NCI-H2029 treated with DMSO at 0.1 percent for 48 hours (cell line): ENCODE results near the gene RARRES1.

ENCODE experiments used
- DNase-seq: peaks from one replicate; lab custom pipeline; 2025; lab: John Stamatoyannopoulos, UW

RARRES1 gene

DNA sequence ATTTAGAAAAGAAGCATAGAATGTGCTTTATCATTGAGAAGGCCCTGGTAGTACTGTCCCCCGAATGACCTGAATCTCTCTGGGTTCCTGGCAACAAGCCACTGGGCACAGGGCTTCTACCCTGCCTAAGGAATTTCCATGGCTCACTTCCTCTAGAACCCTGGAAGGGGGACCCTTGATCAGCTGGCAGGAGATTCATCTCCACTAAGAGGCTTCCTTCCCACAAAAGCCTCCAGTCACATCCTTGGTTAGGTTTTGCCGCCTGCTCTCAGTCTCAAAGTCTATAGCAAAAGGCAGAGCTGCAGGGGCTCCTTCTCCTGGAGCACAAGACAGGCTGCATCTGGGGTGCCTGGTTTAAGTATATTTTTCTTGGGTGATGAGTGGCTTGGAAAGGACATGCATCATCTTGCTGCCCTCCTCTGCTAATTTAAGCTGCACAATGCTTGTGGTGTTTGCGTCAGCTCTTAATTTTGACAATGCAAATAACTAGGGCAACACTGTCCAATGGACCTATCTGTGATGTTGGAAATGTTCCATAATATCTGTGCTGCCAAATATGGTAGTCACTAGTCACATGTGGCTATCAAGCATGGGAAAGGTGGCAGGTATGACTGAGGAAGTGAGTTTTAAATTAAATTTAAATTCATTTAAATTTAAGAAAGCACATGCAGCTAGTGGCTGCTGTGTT, 33.4 kb upstream of the RARRES1 start:
- no peak for DNase-seq

DNA sequence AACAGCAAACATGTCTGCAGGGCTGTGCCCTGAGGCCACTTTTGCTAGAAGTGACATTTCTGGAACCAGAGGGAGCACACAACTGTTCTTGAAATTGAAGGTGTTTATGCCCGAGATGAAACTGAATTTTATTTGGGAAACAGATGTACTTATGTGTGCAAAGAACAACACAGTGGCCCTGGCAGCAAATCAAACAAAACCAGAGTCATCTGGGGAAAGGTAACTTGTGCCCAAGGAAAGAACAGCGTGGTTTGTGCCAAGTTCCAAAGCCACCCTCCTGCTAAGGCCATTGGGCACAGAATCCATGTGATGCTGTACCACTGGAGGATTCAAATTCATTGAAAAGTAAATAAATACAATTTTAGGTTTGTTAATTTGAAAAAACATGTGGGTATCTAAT, 31.2 kb upstream of the RARRES1 start:
- DNase-seq, result no peak

DNA sequence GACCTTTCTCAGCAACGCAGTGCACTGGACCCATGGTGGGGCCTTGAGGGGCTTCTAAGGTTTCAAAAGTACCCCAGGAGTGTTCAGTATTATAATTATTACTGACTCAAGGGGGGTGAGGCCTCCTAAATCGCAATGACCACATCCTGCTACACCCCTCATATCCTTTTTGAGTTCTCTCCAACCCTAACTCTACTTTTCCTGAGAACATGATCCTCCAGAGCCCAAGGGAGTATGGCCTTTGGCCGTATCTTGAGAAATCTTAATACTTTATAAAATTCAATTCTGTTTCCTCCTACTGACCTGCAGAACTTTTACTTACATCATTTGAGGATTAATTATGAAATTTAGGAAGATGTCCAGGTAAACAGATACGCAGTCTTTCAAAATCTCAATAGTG, 30.4 kb upstream of the RARRES1 start:
- no peak for DNase-seq

DNA sequence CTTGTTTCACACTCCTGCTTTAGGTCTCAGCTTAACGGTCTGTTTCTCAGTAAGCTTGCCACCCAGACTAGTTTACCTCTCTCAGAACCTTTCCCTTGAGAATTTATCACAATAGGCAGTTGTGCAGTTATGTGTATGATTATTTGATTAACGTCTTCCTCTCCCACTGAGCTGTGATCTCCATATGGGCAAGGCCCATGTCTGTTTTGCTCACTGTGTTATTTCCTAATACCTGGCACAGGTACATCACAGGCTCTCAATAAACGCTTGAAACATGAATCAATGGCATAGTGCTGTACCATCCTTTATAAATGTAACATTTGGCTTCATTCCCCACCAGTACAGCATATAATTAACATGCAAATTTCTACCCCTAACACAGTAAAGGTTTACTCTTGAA, 29.1 kb upstream of the RARRES1 start:
- no peak for DNase-seq

DNA sequence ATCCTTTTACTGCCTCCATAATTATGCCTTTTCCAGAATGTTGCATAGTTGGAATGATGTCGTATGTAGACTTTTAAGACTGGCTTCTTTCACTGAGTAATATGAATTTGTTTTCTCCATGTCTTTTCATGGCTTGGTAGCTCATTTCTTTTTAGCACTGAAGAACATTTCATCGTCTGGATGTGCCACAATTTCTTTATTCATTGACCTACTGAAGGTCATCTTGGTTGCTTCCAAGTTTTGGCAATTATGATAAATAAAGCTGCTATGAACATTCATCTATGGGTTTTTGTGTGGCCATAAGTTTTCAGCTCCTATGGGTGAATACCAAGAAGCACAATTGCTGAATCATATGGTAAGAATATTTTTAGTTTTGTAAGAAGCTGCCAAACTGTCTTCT, 23.2 kb upstream of the RARRES1 start:
- DNase-seq, result no peak

DNA sequence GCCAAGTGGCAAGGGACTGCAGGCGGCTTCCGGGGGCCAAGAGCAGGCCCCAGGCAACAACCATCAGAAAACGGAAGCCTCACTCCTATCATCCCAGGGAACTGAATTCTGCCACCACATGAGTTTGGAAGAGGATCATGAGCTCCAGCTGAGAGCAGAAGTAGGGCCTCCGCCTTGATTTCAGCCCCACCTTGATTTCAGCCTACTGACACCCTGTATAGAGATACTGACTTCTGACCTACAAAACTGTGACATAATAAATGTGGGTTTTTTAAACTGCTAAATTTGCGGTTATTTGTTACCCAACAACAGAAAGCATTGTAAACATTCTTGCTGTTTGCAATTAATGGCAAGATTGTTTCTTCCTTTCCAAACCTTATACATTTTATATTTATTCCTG, 21.6 kb upstream of the RARRES1 start:
- DNase-seq, result no peak

DNA sequence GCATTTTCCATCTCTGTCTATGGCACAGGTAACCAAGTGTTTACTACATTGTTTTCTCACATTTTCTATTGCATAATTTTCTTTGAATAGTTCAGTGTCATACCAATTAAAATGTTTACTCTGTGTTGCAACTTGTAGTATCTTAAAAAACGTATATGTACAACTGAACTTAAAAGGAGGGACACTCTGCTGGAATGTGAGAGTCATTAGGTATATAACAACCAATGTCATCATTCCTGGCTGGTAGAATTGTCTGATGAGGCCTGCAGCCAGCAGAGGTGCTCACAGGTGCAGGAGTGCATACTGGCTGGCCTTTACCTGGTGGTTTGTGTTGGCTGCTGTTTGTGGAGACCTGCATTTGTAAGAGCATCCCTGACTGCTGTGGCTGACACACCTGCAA, 19.1 kb upstream of the RARRES1 start:
- DNase-seq, result no peak

DNA sequence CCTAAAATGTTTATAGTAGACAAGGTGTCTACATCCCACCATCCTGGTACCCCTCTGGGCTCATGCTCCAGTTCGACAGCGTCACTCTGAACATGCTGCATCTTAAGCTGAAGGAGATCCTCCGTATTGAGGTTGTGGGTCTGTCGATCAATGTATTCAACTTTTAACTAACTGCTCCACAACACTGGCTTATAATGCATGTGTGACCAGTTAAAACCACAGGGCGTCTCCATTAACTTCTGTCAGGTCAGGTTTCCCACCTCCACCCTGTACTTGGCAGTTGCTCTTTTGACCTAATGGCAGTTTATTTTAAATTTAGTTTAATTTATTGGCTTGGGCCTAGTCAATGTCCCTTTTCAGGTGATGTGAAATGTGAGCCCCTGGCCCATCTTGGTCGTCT, 17.8 kb upstream of the RARRES1 start:
- DNase-seq, result no peak

DNA sequence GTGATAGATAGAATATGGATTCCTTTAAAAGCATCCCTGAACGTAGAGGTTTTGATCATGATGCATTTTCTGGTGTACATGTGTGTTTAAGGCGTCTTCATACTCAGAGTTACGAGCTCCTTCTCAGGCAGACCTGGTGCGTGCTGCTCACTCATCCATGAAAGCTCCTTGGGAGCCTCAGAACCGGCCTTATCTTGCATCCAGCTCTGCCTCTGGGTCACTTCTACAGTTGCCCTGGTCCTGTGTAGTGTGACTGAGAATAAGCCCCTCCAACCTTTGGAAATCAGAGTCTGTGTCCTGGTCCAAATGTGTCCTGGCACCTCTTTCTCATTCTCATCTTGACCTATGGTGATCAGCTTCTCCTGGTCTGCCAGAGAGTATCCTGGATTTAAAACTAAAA, 17.3 kb upstream of the RARRES1 start:
- DNase-seq, result no peak

DNA sequence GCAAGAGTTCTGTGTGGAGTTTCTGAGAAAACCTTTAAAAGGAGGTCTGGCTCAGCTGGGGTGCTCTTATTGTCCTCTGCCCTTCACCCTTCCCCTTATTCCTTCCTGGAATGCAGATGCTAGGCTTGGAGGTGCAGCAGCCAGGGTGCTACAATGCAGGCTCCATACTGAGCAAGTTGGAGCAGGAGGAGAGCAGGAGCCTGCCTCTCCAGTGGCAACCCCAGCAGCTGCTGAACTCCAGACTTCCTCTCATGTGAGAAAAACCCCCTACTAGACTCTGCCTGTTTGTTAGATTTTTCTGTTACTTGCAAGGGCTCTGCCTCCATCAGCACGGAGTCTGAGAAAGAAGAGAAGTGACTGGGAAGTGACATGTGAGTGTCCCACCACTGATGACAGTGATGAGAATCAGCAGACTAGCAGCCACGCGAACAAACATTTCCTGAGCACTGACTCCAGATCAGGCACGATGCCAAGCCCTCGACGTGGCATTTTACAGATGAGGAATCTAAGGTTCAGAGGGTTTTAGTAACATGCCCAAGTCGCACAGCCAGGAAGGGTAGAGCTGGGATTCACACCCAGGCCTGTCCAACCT, 16.1 kb upstream of the RARRES1 start:
- DNase-seq, result no peak

DNA sequence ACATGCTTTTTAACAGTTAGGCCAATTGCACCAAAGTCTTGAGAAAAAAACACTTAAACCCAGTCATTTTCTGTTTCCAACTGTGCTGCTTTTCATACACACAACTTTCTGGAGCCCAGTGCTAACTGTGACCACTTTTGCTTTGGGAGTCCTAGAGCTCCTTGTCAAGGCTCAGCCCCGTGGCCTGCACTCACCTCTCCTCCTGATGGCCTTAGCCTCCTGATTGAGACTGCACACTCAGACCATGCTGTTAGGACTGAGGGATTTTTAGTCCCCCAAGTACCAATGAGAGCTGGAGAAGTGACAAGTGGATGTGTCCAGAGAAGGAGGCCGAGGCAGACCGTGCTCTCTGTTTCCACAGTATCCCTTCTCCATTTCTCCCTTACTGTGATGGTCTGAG, 15.2 kb upstream of the RARRES1 start:
- no peak for DNase-seq

DNA sequence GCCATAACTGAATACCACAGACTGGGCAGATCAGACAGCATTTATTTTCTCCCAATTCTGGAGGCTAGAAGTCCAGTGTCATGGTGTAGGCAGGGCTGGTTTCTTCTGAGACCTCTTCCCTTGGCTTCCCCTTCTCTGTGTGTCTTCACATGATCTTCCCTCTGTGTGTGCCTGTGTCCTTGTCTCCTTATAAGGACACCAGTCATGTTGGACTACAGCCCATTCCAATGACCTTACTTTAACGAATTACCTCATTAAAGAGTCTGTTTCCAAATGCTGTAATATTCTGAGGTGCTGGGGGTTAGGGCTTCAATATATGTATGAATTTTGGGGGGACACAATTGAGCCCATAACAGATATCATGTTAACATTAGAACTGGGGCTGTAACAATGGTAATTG, 13.3 kb upstream of the RARRES1 start:
- DNase-seq, result no peak

DNA sequence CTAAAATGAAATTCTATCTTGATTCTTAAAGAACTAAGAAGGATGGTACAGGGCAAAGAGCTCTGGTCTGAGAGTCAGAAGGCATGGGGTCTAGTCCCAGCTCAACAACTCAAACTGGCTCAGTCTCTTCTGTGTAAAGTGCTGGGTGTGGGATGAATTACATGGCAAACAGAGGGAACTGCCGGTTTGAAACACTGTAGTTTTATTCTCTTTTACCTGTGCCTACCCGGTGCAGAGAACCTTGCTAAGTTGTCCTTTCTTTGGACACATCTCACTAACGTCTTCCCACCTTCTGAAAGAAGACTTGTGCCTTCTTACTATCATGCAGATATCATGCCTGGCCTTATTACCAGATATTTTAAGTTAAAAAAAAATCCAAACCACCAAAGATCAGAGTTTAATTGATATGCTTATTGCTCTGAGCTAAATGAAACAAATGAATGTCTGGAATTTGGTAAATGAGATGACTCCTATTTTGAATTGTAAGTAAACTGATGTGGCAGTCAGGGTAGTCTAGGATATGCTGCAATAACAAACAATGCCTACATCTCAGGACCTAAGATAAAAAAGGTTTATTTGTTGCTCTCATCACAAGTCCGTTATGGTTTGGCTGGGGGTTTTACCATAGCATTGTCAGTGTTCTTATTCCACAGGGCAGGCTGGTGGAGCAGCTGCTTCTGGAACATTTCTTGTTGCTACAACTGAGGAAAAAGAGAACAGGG, 12.5 kb upstream of the RARRES1 start:
- DNase-seq, result no peak

DNA sequence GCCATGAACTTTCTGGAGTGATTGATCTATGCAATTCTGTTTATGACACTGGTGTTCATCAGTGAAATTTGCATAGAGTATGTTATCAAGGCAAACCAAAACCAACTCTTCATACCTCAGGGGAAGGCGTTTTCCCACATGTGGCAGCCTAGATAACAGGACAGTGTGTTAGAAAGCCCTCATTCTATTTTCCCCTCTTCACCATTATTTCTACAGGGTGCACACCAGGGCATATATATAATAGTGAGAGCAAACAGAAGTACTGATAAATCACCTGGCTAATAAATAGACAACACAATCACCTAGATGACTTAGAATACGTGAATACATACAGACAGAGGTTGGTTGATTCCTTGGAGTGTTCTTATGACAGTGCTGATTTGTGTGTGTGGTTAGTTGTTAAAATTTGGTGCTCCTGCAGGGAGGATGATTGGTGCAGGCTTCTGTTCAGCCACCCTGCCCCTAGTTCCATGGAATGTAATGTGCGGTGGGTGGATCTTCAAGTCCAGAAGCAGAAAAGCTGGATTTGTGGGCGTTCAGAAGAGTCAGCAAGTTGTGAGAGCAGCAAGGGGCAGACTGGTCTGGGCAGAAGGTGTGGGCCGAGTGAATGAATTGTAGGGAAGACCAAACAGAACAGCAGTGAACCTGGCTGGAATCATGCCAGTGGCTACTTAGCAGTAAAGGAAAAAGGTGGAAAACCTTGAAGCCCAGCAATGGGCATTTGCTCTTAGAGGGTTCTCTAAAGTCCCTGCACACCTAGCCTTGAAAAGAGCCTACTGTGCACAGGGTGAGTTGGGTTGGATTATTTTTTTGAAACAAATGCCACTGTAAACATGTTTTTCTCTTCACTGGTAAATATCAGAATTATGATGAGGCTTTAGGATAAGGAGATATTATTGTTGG, 11.7 kb upstream of the RARRES1 start:
- no peak for DNase-seq

DNA sequence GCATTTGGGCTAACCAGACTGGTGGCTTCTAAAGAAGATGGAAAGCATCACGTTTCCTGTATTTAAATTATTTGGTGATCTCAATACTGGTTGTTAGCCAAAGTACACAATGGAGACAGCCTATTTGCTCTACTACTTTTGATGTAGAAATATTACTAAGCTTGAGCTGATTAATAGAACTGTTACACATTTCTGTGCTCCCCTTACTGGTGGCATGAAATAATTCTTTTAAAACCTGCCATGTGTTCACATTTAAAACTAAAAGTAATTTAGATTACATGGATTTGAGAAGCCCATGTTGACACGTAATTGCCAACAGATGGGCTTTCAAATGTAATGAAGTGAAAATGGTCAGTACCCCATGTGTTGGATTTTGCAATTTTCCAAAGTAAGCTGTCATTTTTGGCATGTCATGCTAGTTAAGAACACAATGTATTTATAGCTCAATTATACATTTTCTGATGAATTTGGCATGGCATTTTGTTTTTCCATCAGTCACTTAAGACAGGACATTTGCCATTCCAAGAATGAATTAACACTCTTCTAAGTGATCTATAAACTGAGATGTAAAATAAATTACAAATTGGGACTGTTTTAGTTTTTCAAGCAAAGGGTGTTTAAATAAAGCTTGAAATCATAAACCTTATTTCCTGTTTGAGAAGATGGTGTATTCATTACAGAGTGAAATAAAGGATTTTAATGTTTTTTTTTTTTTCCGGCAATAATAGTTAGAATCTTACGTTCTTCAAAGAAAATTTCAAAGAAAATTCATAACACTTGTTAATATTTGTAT, 10.8 kb upstream of the RARRES1 start:
- DNase-seq, result no peak

DNA sequence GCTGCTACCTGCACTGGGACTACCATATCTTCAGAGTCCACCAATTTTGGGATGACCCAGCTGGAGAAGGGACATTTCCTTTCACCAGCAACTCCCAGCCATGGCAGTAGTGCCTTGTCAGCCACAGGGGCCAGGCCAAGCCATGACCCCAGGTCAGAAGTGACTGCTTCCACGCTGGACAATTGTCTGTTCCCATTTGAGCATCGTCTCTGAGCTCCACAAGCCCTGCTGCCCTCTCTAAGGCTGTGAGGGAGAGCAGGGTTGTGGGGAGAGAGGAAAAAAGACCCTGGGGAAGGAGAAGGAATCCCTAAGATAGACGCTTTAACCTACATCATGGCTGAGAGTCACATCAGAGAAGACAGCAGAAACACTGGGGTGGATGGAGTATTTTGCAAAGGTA, 7.4 kb upstream of the RARRES1 start:
- no peak for DNase-seq

DNA sequence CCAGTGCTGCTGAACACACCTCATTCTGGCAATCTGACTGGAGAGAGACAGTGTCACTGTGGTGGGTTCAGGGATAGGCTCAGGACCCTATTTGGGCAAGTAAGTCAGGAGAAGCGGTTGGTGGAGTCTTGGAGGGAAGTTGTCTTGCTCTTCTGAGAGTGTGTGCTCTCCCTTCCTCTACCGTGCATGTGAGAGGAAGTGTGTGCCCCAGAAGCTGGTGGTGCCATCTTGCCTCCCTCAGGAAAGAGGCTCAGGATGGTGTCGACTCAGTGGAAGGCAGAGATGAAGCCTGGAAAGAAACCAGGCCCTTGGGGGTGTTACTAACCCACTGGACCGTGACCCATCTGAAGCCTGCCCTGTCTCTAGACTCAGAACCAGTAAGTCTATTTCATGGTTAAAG, 6.8 kb upstream of the RARRES1 start:
- DNase-seq, result no peak

DNA sequence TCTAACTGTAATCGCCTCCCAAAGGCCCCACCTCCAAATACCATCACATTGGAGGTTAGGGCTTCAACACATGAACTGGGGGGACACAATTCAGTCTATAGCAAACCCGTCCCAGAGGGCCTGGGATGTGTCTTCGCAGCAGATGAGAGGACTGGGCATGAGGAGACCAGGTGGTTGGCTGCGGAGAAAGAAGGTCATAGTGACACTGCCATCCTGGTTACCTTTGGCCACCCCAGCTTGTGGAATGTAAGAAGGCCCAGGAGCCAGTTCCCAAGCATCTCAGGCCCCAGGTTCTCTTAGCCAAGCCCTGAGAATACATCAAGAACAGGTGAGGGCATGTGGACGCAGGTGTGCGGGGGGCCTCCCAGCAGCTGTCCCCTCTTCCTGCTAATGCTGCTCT, 6.4 kb upstream of the RARRES1 start:
- DNase-seq, result no peak

DNA sequence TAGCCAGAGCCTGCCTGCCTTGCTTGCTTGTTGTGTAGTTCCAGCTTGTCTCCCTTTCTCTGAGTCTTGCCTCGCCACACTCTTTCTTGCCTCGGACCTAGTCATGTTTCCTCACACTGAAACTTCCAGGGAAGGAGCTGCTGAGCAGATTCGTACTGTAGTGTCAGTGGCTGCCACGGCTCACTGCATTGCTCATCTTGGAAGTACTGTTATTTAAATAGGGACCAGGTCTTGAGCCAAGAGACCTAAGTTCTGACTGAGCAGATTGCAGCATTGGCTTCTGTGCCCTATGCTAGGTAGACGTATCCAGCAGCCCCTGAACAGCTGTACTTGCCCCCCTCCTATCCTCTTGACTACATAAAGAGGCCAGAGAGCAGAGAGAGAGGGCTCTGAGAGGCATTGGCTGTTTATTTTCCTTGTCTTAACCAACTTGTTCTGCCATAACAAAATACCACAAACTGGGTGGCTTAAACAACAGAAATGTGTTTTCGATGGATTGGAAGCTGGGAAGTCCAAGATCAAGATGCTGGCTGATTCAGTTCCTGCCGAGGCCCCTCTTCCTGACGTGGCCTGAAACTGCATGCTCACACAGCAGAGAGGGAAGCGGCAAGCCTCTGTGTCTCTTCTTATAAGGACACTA, 5.8 kb upstream of the RARRES1 start:
- no peak for DNase-seq

DNA sequence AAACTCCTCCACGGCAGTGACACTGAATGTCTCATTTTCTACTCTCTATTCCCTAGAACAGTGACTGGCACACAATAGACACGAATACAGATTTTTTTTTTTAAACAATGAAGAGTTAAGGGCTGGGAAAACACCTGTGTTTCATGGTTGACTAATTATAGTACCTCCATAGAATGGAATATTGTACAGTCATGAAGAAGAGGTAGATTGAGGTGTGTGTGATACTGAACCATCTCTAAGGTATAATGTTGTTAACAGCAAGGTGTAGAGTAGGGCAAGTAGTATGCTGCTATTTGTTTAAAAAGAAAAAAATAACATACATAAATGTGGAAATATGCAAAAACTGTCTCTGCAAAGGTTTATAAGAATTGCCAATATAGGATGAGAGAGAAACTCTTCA, 5.2 kb upstream of the RARRES1 start:
- no peak for DNase-seq

DNA sequence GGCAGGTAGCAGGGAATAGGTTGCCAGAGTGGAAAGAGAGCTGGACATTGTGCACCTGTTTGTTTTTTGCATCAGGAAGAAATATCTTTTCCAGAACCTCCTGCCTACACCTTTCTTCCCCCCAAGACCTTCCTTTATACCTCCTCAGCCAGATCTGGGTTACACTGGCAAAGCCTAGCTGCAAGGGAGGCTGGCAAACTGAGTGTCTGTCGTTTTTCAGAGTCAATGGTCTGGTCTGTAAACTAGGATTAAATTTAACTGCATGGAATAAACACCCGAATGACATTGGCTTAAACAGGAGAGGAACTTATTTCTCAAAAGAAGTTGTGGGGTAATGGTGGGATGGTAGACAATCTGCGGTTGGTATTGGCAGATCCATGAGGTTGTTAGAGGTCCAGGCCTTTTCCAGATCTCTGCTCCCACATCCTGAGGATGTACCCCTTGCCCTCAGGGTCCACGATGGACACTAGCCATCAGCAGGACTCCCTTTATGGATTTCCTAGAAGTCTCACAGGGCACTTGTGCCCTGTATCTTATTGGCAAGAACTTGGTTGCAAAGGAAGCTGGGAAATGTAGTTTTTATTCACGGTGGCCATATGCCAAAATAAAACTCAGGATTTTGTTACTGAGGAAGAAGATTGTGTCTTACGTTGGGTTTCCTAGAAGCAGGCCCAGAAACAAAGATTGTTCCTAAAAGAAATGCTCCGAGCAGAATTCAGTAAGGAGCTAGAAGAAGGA, 3.2 kb upstream of the RARRES1 start:
- DNase-seq, result no peak
